Kidney epithelial cell (primary cell): ENCODE data around the gene LSM4. TPM values are rescaled to one million over a fixed set of nuclear protein-coding genes. Genes with fewer than 3 reads are reported as not detected.

Source experiments
- DNase-seq: peaks from one replicate; pipeline ENCODE4 v3.0.0-alpha.2; 2010; ENCODE audit warnings: low read depth
- H3K27me3 ChIP-seq: 2 replicates; pipeline ENCODE4 v1.6.0; 2011; ENCODE audit warnings: low read length; ENCODE audit not compliant: control insufficient read depth, insufficient read depth
- H3K36me3 ChIP-seq: 2 replicates; pipeline ENCODE4 v1.5.1; 2011; ENCODE audit warnings: low read length; ENCODE audit not compliant: control insufficient read depth, insufficient read depth
- H3K4me3 ChIP-seq: 2 replicates; pipeline ENCODE4 v1.5.1; 2011; ENCODE audit warnings: low read depth, mild to moderate bottlenecking, control low read depth, low read length
- total RNA-seq: library from RNA; depleted of rRNA; stranded (reverse); fragments of >200 nt; gene quantifications from 2 replicates; pipeline ENCODE4 v1.2.3, GENCODE V29; 2015
- TF ChIP-seq, protein P1 (sequence below): IDR thresholded peaks from 2 replicates; pipeline ENCODE4 v1.5.1; 2011; ENCODE audit warnings: mild to moderate bottlenecking, moderate library complexity, low read length, control low read depth, inconsistent platforms; ENCODE audit not compliant: insufficient read depth, poor library complexity, severe bottlenecking

Gene LSM4
- total RNA-seq, 1 donor from 2014 or later, result 367 TPM

DNA sequence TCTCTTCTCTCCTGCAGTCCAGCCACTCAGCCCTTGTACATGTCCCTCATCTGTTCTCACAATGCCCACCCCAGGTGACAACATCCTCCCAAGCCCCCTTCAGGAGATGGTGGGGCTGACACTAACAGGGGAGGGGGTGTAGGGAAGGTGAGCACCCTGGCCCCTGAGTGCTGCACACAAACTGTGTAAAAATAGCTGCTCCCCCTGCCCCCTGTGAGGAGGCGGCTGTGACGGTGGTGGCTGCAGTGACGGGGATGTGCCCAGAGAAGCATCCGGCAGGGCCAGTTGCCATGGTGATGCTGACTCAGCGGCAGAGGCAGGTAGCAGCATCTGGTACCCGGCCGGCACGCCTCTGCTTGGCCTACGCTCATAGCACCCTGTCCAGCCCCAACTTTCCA lies 28.4 kb downstream of the LSM4 start:
- TF ChIP-seq, protein P1, sequence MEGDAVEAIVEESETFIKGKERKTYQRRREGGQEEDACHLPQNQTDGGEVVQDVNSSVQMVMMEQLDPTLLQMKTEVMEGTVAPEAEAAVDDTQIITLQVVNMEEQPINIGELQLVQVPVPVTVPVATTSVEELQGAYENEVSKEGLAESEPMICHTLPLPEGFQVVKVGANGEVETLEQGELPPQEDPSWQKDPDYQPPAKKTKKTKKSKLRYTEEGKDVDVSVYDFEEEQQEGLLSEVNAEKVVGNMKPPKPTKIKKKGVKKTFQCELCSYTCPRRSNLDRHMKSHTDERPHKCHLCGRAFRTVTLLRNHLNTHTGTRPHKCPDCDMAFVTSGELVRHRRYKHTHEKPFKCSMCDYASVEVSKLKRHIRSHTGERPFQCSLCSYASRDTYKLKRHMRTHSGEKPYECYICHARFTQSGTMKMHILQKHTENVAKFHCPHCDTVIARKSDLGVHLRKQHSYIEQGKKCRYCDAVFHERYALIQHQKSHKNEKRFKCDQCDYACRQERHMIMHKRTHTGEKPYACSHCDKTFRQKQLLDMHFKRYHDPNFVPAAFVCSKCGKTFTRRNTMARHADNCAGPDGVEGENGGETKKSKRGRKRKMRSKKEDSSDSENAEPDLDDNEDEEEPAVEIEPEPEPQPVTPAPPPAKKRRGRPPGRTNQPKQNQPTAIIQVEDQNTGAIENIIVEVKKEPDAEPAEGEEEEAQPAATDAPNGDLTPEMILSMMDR, result no peak
- Histone ChIP-seq H3K36me3 (no peaks in the 10 kb centered on the region), H3K4me3 (no peak overlapping the region), H3K27me3 (no peaks in the 10 kb centered on the region)
- no peak for DNase-seq

DNA sequence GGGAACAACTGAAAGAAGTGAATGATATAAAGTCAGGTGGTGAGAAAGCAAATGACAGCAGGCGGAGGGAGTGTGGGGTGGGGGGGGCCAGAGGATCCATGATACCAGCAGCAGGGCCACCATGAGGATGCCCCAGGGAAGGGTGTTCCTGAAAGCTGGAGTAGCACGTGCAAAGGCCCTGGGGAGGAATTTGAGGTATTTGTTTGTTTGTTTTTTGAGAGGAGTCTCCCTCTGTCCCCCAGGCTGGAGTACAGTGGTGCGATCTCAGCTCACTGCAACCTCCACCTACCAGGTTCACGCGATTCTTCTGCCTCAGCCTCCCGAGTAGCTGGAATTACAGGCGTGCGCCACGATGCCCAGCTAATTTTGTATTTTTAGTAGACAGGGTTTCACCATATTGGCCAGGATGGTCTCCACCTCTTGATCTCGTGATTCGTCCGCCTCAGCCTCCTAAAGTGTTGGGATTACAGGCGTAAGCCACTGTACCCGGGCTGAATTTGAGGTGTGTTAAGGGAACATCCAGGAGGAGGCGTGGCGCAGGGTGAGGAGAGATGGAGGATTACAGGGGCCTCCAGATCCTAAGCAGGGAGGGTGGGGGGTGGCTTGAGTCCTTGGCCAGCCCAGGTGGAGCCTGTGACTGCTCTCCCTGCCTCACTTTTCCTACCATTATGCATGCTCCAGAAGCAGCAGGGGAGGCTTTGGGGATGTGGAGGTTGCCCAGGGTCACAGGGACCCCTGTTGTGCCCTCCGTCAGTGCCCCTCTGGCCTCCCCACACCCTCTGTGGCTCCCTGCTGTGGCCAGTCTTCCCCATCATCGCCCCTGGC lies 29.0 kb downstream of the LSM4 start:
- Histone ChIP-seq H3K27me3 (no peaks in the 10 kb centered on the region), H3K36me3 (no peaks in the 10 kb centered on the region), H3K4me3 (no peak overlapping the region)
- TF ChIP-seq, protein P1, result no peak
- no peak for DNase-seq

DNA sequence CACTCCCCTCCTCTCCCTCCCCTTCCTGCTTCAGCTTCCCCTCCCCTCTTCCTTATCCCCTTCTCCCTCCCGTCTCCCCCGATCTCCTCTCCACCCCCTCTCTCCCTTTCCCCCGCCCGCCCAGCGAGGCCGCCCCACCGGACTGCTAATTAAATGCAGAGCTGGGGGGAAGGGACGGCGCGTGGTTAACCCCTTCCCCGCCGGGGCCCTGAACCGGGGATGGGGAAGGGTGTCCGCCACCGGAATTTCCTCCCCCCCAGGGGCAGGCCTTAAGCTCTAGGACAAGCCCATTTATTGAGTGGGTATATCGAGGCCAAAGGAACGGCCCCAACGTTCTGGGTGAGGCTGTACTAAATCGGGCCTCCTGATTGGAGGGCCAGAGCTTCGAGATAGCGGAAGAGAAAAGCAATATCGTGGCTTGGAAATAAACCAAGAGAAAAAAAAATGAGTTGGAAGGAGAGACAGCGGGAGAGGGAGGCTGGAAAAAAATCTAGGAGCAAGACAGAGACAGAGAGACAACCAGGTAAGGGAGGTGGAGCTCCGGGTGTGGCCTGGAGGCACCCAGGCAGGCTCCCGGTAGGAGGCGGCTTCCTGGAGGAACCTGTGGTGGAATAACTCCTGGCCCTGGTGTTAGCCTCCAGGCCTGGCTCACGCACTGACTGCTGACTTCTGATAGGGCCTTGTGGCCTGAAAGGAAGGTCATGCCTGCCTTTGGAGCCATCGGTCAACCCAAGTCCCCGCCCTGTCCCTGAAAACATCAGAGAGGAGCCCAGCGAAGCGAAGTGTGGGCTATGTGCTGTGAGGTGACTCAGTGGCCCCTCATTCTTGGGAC lies 29.9 kb downstream of the LSM4 start:
- DNase-seq, result no peak
- TF ChIP-seq, protein P1, result no peak

DNA sequence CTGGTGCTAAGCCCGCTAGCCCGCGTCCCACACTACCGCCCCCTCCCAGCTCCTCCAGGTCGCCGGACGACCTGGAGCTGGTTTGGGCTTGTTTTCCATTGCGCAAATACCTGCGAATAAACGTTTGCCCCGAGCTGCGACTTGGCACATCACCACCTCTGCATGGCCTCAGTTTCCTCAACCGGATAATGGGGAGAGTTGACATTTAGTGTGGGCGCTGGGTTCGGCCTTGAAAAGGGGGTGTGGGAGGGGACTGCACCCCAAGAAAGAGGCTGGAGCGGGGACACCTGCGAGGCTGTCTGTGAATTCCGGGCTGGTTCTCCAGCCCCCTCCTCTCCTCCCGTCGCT lies 30.4 kb downstream of the LSM4 start:
- H3K36me3 ChIP-seq, result no peaks in the 10 kb centered on the region
- DNase-seq, result no peak
- TF ChIP-seq, protein P1, result no peak

More for the DNA sequence above, 29.9 kb downstream of the LSM4 start:
- H3K4me3 ChIP-seq, result peak overlapping the region; percentile 65
- no peaks in the 10 kb centered on the region for H3K27me3 ChIP-seq
- H3K36me3 ChIP-seq, result no peaks in the 10 kb centered on the region

DNA sequence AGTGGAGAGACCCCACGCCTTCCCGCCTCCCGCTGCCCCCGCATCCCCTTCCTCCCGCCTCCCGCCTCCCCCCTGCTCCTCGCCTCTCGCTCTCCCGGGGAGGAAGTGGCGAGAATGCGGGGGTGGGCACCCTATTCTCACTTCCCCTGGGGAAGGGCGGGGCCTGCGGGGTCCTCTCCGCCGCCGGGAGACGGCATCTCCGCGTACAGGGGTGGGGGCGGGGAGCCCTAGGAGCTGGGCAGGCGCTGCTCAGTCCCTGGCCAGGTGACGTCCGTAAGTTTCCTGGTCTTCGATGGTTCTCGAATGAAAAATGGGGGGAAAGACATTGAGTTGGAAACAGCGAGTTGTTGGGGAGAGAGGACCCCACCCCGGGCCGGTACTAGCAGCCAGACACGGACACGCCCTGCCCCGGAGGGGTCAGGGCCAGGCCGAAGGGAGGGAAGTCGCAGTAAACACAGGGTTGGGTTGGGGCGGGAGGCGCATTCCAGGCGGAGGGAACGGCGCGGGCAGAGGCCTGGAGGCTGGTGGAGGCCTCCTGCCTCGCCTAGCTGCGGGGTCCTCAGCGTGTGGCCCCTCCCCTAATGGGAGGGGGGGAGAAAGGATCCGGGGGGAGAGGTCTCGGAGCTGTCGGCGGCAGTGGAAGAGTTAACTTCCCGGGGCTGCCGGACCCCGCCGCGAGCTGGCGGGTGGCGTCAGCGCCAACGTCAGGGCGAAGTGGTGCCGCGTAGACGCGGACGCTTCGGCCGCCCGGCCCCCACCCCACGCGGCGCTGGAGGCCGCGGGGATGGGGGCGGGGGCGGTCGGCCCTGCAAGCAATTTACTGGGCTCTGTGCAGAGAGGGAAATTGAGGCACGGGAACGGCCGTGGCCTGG lies 31.1 kb downstream of the LSM4 start:
- Histone ChIP-seq H3K4me3 (peak overlapping the region; percentile 65), H3K27me3 (no peaks in the 10 kb centered on the region), H3K36me3 (no peaks in the 10 kb centered on the region)
- TF ChIP-seq, protein P1, result no peak
- DNase-seq, result no peak

More for the DNA sequence above, 30.4 kb downstream of the LSM4 start:
- H3K4me3 ChIP-seq, result peak overlapping the region; percentile 65
- no peaks in the 10 kb centered on the region for H3K27me3 ChIP-seq
